Thymus (tissue), 11 donors: ENCODE measurements around the gene FOXO3. TPM values are rescaled to one million over a fixed set of nuclear protein-coding genes. Genes with fewer than 3 reads are reported as not detected.
"Not testable (repeated sequence)": the region's sequence is repeated elsewhere in the genome, so short reads cannot be mapped to it uniquely, and the experiment has no call there.

Source experiments
- DNase-seq, 9 donors: peaks; one replicate each; pipeline ENCODE4 v3.0.0-alpha.2; 2013; ENCODE audit warnings: low spot score in 9 of 9, low read depth in 6 of 9, missing footprints in 1 of 9
- H3K27ac ChIP-seq, 2 donors: one replicate each; pipeline ENCODE4 v1.5.1; 2013; ENCODE audit warnings: control low read depth in 1 of 2, low read depth in 1 of 2, low read length in 1 of 2, mild to moderate bottlenecking in 1 of 2, moderate library complexity in 1 of 2
- H3K27me3 ChIP-seq, 2 donors: one replicate each; pipeline ENCODE4 v1.5.1; 2013; ENCODE audit warnings: low read length in 1 of 2; ENCODE audit not compliant: control insufficient read depth in 2 of 2, insufficient read depth in 1 of 2
- H3K36me3 ChIP-seq, 2 donors: one replicate each; pipeline ENCODE4 v1.5.1; 2013; ENCODE audit warnings: low read length in 1 of 2, mild to moderate bottlenecking in 1 of 2, moderate library complexity in 1 of 2; ENCODE audit not compliant: control insufficient read depth in 2 of 2, insufficient read depth in 2 of 2
- H3K4me1 ChIP-seq, 2 donors: one replicate each; pipeline ENCODE4 v1.5.1; 2013; ENCODE audit warnings: low read length in 2 of 2; ENCODE audit not compliant: control insufficient read depth in 2 of 2, insufficient read depth in 2 of 2
- H3K4me3 ChIP-seq, 2 donors: one replicate each; pipeline ENCODE4 v1.5.1; 2013; ENCODE audit warnings: low read length in 2 of 2, control low read depth in 1 of 2, mild to moderate bottlenecking in 1 of 2
- H3K9me3 ChIP-seq, 2 donors: one replicate each; pipeline ENCODE4 v1.5.1; 2013; ENCODE audit warnings: low read length in 1 of 2, mild to moderate bottlenecking in 1 of 2; ENCODE audit not compliant: control insufficient read depth in 2 of 2, insufficient read depth in 1 of 2
- WGBS: extraction: QIAGEN DNeasy Blood & Tissue Kit; methylation state at CpG from one replicate; pipeline ENCODE4 v1.1.7; 2013; 5-methylcytosine and 5-hydroxymethylcytosine counted together
- polyA plus RNA-seq: library from polyadenylated mRNA; stranded (reverse); fragments of 200-250 nt; gene quantifications from one replicate; pipeline ENCODE4 v1.2.3, GENCODE V29; 2013
- total RNA-seq: library from RNA; stranded (reverse); fragments of 120-200 nt; gene quantifications from one replicate; pipeline ENCODE4 v1.2.4, GENCODE V29; 2013
- donor health status: healthy.

The FOXO3 gene
- total and polyA plus RNA-seq, 2 donors: 11.2 to 33.6 TPM

- WGBS: 93% methylated on average over 1 of the region's 1 CpG
- no peaks in the 10 kb centered on the region for H3K4me1 ChIP-seq
Measured at GRCh38 chr6:108531332-108531731, 29.4 kb upstream of the FOXO3 start.

GRCh38 chr6:108535114-108535742, 25.5 kb upstream of the FOXO3 start:
- WGBS: 96% methylated on average over 11 of the region's 11 CpGs
- Histone ChIP-seq H3K36me3 (no peaks in the 10 kb centered on the region), H3K27me3 (no peaks in the 10 kb centered on the region), H3K4me1 (no peaks in the 10 kb centered on the region), H3K4me3 (no peak overlapping the region), H3K27ac (no peak overlapping the region), H3K9me3 (peaks cover 0 to under 1% of the 10 kb centered on the region in 2 donors)
- DNase-seq: no peak

More at GRCh38 chr6:108531332-108531731, 29.4 kb upstream of the FOXO3 start:
- no peak for DNase-seq
- Histone ChIP-seq H3K4me3 (no peak overlapping the region), H3K27ac (no peak overlapping the region), H3K27me3 (no peaks in the 10 kb centered on the region), H3K36me3 (no peaks in the 10 kb centered on the region), H3K9me3 (no peaks in the 10 kb centered on the region)

GRCh38 chr6:108535920-108536535, 24.7 kb upstream of the FOXO3 start:
- 95% methylated on average over 4 of the region's 4 CpGs for WGBS
- H3K36me3 ChIP-seq, H3K27me3 ChIP-seq, H3K4me1 ChIP-seq, H3K9me3 ChIP-seq, H3K27ac ChIP-seq, H3K4me3 ChIP-seq, DNase-seq: not testable (repeated sequence)

- H3K27me3 ChIP-seq: no peaks in the 10 kb centered on the region
- H3K27ac ChIP-seq: peak overlapping the region in 1 of 2 donors; percentile 67
- no peak overlapping the region for H3K4me3 ChIP-seq
- H3K4me1 ChIP-seq: peaks cover 7 to 13% of the 10 kb centered on the region in 2 donors
- 20% methylated on average over 5 of the region's 5 CpGs for WGBS
- no peaks in the 10 kb centered on the region for H3K36me3 ChIP-seq
- peak; percentile 71 to 93 (median 88) for DNase-seq
- peaks cover 0 to 4% of the 10 kb centered on the region in 2 donors for H3K9me3 ChIP-seq
Measured at GRCh38 chr6:108541843-108542759, 18.6 kb upstream of the FOXO3 start.

GRCh38 chr6:108543175-108543940, 17.4 kb upstream of the FOXO3 start:
- peaks cover 7 to 13% of the 10 kb centered on the region in 2 donors for H3K4me1 ChIP-seq
- H3K4me3 ChIP-seq: no peak overlapping the region
- DNase-seq: no peak
- H3K9me3 ChIP-seq: peaks cover 0 to 4% of the 10 kb centered on the region in 2 donors
- H3K36me3 ChIP-seq: no peaks in the 10 kb centered on the region
- WGBS: 90% methylated on average over 7 of the region's 7 CpGs
- no peak overlapping the region for H3K27ac ChIP-seq
- no peaks in the 10 kb centered on the region for H3K27me3 ChIP-seq

- no peak overlapping the region for H3K4me3 ChIP-seq
- H3K4me1 ChIP-seq: peaks cover 7 to 13% of the 10 kb centered on the region in 2 donors
- H3K9me3 ChIP-seq: peaks cover 0 to 4% of the 10 kb centered on the region in 2 donors
- no peak for DNase-seq
- WGBS: 95% methylated on average over 3 of the region's 3 CpGs
- no peaks in the 10 kb centered on the region for H3K36me3 ChIP-seq
- no peaks in the 10 kb centered on the region for H3K27me3 ChIP-seq
- H3K27ac ChIP-seq: no peak overlapping the region
Measured at GRCh38 chr6:108544606-108545005, 16.1 kb upstream of the FOXO3 start.

- Histone ChIP-seq H3K9me3 (no peaks in the 10 kb centered on the region), H3K4me3 (no peak overlapping the region), H3K36me3 (no peaks in the 10 kb centered on the region), H3K4me1 (peaks cover 9 to 13% of the 10 kb centered on the region in 2 donors), H3K27ac (no peak overlapping the region), H3K27me3 (no peaks in the 10 kb centered on the region)
- 71% methylated on average over 6 of the region's 6 CpGs for WGBS
- peak in 1 of 9 donors; percentile 53 for DNase-seq
Measured at GRCh38 chr6:108546079-108547049, 14.4 kb upstream of the FOXO3 start.

- Histone ChIP-seq H3K27me3 (no peaks in the 10 kb centered on the region), H3K4me3 (no peak overlapping the region), H3K9me3 (no peaks in the 10 kb centered on the region), H3K4me1 (peaks cover 2 to 3% of the 10 kb centered on the region in 2 donors), H3K27ac (no peak overlapping the region), H3K36me3 (no peaks in the 10 kb centered on the region)
- 96% methylated on average over 1 of the region's 1 CpG for WGBS
- DNase-seq: no peak
Measured at GRCh38 chr6:108549241-108549640, 11.5 kb upstream of the FOXO3 start.
